Neutrophil (primary cell): ENCODE measurements around the gene ACTR3C.

Experiments
- H3K27ac ChIP-seq: fragments of 200-600 bp; sonication (generic); 2 replicates; pipeline ENCODE4 v1.5.1; 2016; ENCODE audit warnings: mild to moderate bottlenecking, moderate library complexity
- H3K27me3 ChIP-seq: fragments of 200-600 bp; sonication (generic); 2 replicates; pipeline ENCODE4 v1.6.0; 2016; ENCODE audit warnings: mild to moderate bottlenecking
- H3K36me3 ChIP-seq: fragments of 200-600 bp; sonication (generic); 2 replicates; pipeline ENCODE4 v1.5.1; 2017
- H3K4me1 ChIP-seq, 2 experiments: fragments of 200-600 bp in 1 of 2; sonication (generic) in 1 of 2; 1 replicate in 1 of 2; 2 replicates in 1 of 2; pipeline versions ENCODE4 v1.5.1 to v1.6.1; 2013 to 2016; ENCODE audit warnings: low read depth in 1 of 2, low read length in 1 of 2, mild to moderate bottlenecking in 1 of 2, moderate library complexity in 1 of 2; ENCODE audit not compliant: control insufficient read depth in 1 of 2, insufficient read depth in 1 of 2
- H3K4me3 ChIP-seq, 2 experiments: fragments of 200-600 bp in 1 of 2; sonication (generic) in 1 of 2; 1 replicate in 1 of 2; 2 replicates in 1 of 2; pipeline ENCODE4 v1.5.1; 2013 to 2016; ENCODE audit warnings: low read depth in 1 of 2, low read length in 1 of 2, mild to moderate bottlenecking in 1 of 2, moderate library complexity in 1 of 2
- H3K9me3 ChIP-seq: fragments of 200-600 bp; sonication (generic); 2 replicates; pipeline ENCODE4 v1.5.1; 2016
- CTCF ChIP-seq: fragments of 200-600 bp; sonication (generic); IDR thresholded peaks from 2 replicates; pipeline ENCODE4 v1.5.1; 2016; ENCODE audit warnings: antibody characterized with exemption

Gene ACTR3C

GRCh38 chr7:150334108-150334507 lies 10.8 kb upstream of the ACTR3C start:
- H3K27me3 ChIP-seq = peaks cover 6% of the 10 kb centered on the region
- H3K4me3 ChIP-seq = no peak overlapping the region
- H3K27ac ChIP-seq = no peak overlapping the region
- H3K4me1 ChIP-seq = no peaks in the 10 kb centered on the region
- peaks cover 84% of the 10 kb centered on the region for H3K36me3 ChIP-seq
- no peak for TF ChIP-seq CTCF
- no peaks in the 10 kb centered on the region for H3K9me3 ChIP-seq

GRCh38 chr7:150333659-150334058 lies 10.3 kb upstream of the ACTR3C start:
- no peak for TF ChIP-seq CTCF
- no peaks in the 10 kb centered on the region for H3K9me3 ChIP-seq
- H3K36me3 ChIP-seq = peaks cover 84% of the 10 kb centered on the region
- H3K4me3 ChIP-seq = no peak overlapping the region
- H3K27ac ChIP-seq = no peak overlapping the region
- no peaks in the 10 kb centered on the region for H3K4me1 ChIP-seq
- H3K27me3 ChIP-seq = peaks cover 2% of the 10 kb centered on the region

GRCh38 chr7:150332852-150333635 lies 9.7 kb upstream of the ACTR3C start:
- TF ChIP-seq CTCF = no peak
- no peak overlapping the region for H3K4me3 ChIP-seq

GRCh38 chr7:150330211-150330885 lies 7.0 kb upstream of the ACTR3C start:
- H3K27ac ChIP-seq = no peak overlapping the region
- H3K36me3 ChIP-seq = peaks cover 60% of the 10 kb centered on the region
- H3K27me3 ChIP-seq = no peaks in the 10 kb centered on the region
- no peak overlapping the region for H3K4me3 ChIP-seq
- peaks cover 21 to 22% of the 10 kb centered on the region in 2 experiments for H3K4me1 ChIP-seq
- H3K9me3 ChIP-seq = no peaks in the 10 kb centered on the region
- no peak for TF ChIP-seq CTCF

More at GRCh38 chr7:150332852-150333635, 9.7 kb upstream of the ACTR3C start:
- Histone ChIP-seq H3K36me3 (peaks cover 84% of the 10 kb centered on the region), H3K27me3 (no peaks in the 10 kb centered on the region), H3K9me3 (no peaks in the 10 kb centered on the region), H3K4me1 (no peaks in the 10 kb centered on the region), H3K27ac (no peak overlapping the region)

GRCh38 chr7:150329331-150330120 lies 6.2 kb upstream of the ACTR3C start:
- no peaks in the 10 kb centered on the region for H3K27me3 ChIP-seq
- H3K27ac ChIP-seq = no peak overlapping the region
- H3K36me3 ChIP-seq = peaks cover 59% of the 10 kb centered on the region
- no peak for TF ChIP-seq CTCF
- H3K9me3 ChIP-seq = no peaks in the 10 kb centered on the region
- no peak overlapping the region for H3K4me3 ChIP-seq
- peaks cover 30% of the 10 kb centered on the region in 2 experiments for H3K4me1 ChIP-seq
